ENCODE measurements around the gene NCAPG2.
"Not testable (repeated sequence)": the region's sequence is repeated elsewhere in the genome, so short reads cannot be mapped to it uniquely, and the experiment has no call there.

Gene NCAPG2

GRCh38 chr7:158633055-158633956, 71.3 kb downstream of the NCAPG2 start:
- no peak for TF ChIP-seq CTCF (conservative IDR thresholded peaks at IDR 0.05; ENCODE audit: control insufficient read depth, insufficient read depth, low read depth, low read length)
- DNase-seq (ENCODE audit: low read depth): no peak

GRCh38 chr7:158631574-158632195, 72.9 kb downstream of the NCAPG2 start:
- no peak overlapping the region for H3K4me3 ChIP-seq (ENCODE audit: control insufficient read depth, low read depth, low read length)
- no peak for DNase-seq (ENCODE audit: low read depth)
- no peak for TF ChIP-seq CTCF (conservative IDR thresholded peaks at IDR 0.05; ENCODE audit: control insufficient read depth, insufficient read depth, low read depth, low read length)

More at GRCh38 chr7:158633055-158633956, 71.3 kb downstream of the NCAPG2 start:
- no peak overlapping the region for H3K4me3 ChIP-seq (ENCODE audit: control insufficient read depth, low read depth, low read length)

GRCh38 chr7:158626289-158626688, 78.3 kb downstream of the NCAPG2 start:
- not testable (repeated sequence) for H3K4me3 ChIP-seq (ENCODE audit: control insufficient read depth, low read depth, low read length); DNase-seq (ENCODE audit: low read depth)

GRCh38 chr7:158623241-158623640, 81.4 kb downstream of the NCAPG2 start:
- TF ChIP-seq CTCF (conservative IDR thresholded peaks at IDR 0.05; ENCODE audit: control insufficient read depth, insufficient read depth, low read depth, low read length): no peak
- no peak overlapping the region for H3K4me3 ChIP-seq (ENCODE audit: control insufficient read depth, low read depth, low read length)
- DNase-seq (ENCODE audit: low read depth): no peak

GRCh38 chr7:158620839-158621441, 83.7 kb downstream of the NCAPG2 start:
- no peak for TF ChIP-seq CTCF (conservative IDR thresholded peaks at IDR 0.05; ENCODE audit: control insufficient read depth, insufficient read depth, low read depth, low read length)
- no peak for DNase-seq (ENCODE audit: low read depth)
- H3K4me3 ChIP-seq (ENCODE audit: control insufficient read depth, low read depth, low read length): no peak overlapping the region

GRCh38 chr7:158620418-158620817, 84.2 kb downstream of the NCAPG2 start:
- no peak for TF ChIP-seq CTCF (conservative IDR thresholded peaks at IDR 0.05; ENCODE audit: control insufficient read depth, insufficient read depth, low read depth, low read length)
- no peak for DNase-seq (ENCODE audit: low read depth)

GRCh38 chr7:158618745-158619140, 85.9 kb downstream of the NCAPG2 start:
- H3K4me3 ChIP-seq (ENCODE audit: control insufficient read depth, low read depth, low read length): no peak overlapping the region
- no peak for TF ChIP-seq CTCF (conservative IDR thresholded peaks at IDR 0.05; ENCODE audit: control insufficient read depth, insufficient read depth, low read depth, low read length)
- no peak for DNase-seq (ENCODE audit: low read depth)

More at GRCh38 chr7:158620418-158620817, 84.2 kb downstream of the NCAPG2 start:
- H3K4me3 ChIP-seq (ENCODE audit: control insufficient read depth, low read depth, low read length): no peak overlapping the region
